GM19324 (cell line): ENCODE measurements around the gene OAS1.
A peak's percentile ranks its signal among the peaks of the same experiment; 100 is the strongest.
"Not testable (repeated sequence)": the region's sequence is repeated elsewhere in the genome, so short reads cannot be mapped to it uniquely, and the experiment has no call there.

ENCODE experiments used
- ATAC-seq: cut with Tn5 transposase; IDR thresholded peaks from one replicate; pipeline ENCODE4 v1.9.1; 2021; ENCODE audit warnings: mild to moderate bottlenecking, moderate library complexity; ENCODE audit not compliant: unreplicated experiment, low FRiP score

OAS1 gene

DNA sequence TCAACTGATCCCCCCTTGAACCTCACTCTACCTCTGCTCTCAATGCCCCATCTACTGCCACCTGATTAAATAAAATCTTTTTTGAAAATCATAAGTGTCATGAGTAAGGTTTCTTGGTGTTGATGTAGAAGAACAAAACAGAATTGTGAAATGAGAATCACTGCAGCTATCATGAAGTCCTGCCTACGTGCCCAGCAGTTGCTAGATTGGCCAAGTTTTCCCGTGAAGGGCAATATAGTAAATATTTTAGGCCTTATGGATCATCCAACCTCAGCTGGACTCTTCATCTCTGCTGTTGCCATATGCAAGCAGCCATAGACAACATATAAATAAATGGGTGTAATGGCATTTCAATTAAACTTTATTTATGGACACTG is 26.4 kb downstream of the OAS1 start:
- ATAC-seq, result no peak

DNA sequence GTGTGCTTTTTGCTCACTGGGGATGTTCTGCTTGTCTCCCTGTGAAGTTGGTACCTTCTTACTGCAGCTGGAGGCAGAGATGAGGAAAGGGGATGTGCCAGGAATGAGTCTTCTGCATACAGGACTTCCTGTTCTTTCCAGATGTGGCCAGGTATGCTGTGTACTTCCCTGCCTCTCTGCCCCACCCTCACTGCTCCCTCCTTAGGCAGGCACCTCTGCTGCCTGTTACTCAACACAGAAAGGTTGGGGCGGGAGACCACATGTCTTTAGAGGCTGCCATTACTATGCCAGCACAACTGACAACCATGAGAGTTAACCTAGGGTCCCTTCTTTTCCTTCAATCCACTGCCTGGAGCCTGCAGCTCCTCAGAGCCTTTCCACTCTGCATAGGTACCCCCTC is 29.5 kb downstream of the OAS1 start:
- no peak for ATAC-seq

GRCh38 chr12:112936927-112937326 is 30.2 kb downstream of the OAS1 start:
- ATAC-seq, result no peak

DNA sequence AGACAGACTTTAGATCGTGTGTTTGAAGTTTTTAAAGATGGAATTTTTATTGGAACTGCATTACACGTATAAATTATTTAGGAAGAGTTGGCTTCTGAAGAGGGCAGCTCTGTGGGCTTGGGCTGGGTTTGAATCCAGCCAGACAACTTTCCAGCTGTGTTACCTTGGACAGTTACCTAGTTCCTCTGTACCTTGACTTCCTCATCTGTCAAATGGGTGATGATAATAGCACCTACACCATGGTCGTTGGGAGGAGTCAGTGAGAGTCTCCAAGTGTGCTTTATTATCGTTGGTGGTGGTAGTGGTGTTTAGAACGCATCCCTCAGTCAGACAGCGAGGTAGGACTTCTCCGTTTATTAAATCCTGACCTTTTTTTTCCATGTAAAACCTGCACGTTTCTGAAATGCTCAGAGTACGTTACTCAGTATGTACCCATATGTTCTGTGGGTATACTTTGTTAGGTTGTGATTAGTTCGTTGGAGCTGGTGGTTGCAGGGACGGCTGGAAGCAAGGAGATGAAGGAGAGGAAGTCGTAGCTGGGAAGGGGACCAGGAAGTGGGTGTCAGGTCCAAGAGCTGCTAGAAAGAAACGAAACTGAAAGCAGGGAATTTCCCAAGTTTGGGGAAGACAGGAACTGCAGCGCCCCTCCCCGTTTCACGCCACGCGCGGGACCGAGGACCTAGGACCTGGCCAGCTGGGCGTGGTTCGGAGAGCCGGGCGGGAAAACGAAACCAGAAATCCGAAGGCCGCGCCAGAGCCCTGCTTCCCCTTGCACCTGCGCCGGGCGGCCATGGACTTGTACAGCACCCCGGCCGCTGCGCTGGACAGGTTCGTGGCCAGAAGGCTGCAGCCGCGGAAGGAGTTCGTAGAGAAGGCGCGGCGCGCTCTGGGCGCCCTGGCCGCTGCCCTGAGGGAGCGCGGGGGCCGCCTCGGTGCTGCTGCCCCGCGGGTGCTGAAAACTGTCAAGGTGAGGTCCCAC is 31.3 kb downstream of the OAS1 start, which contains the start of gene OAS3:
TSS of gene OAS3 (plus strand) at position 734 of the 979 bp plus-strand sequence. CDS start at position 791, 57 bp downstream.
- ATAC-seq, result peak; percentile 43

DNA sequence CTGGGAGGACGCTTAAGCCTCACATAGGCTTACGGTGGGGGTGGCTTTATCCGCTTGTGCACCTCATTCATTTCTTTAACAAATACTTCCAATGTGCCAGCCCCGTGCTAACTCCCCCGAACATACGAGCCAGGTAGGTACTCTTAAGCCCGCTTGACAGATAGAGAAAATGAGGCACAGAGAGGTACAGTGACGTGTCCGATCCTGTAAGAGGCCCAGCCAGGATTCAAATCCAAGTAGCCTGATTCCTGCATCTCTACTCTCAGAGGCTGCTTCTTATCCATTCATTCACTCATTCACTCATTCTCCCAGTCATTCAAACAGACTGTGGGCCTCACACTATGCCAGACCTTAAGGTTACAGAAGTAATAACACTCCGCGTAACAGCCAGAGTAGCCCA is 32.0 kb downstream of the OAS1 start:
- ATAC-seq, result no peak

GRCh38 chr12:112939761-112940381 is 33.1 kb downstream of the OAS1 start:
- ATAC-seq, result peak; percentile 42

- no peak for ATAC-seq
These were observed 35.0 kb downstream of the OAS1 start for GRCh38 chr12:112941528-112942335.

- no peak for ATAC-seq
These were observed 35.8 kb downstream of the OAS1 start for GRCh38 chr12:112942572-112942971.

DNA sequence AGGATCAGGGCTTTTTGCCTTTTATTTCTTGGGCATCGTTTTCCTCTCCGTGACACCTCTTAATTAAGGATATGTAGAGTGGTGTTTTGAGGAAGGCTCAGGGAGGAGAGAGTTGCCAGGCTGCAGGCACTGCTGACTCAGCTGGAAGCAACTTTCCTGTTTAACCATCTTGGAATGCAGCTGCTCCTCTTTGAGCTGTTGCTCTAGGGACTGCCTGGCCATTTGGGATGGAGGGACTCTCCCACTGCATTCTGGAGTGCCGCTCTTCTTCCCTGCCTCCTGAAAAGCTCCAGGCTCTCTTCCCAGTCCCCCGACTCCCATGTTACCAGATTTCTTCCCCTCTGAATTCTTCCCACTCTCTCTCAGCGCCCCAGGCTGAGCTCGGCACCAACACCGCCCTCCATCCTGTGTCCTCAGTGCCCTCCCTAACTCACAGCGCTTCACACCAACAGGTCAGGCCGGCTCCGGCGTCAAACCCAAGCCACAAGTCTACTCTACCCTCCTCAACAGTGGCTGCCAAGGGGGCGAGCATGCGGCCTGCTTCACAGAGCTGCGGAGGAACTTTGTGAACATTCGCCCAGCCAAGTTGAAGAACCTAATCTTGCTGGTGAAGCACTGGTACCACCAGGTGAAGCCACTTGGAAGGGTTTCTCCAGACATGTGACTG is 37.4 kb downstream of the OAS1 start:
- no peak for ATAC-seq

GRCh38 chr12:112945515-112945914 is 38.8 kb downstream of the OAS1 start:
- ATAC-seq, result no peak

GRCh38 chr12:112946236-112947000 is 39.7 kb downstream of the OAS1 start:
- ATAC-seq, result no peak

GRCh38 chr12:112947314-112947713 is 40.6 kb downstream of the OAS1 start:
- ATAC-seq, result no peak

- ATAC-seq, result no peak
These were observed 41.0 kb downstream of the OAS1 start for GRCh38 chr12:112947761-112948160.

DNA sequence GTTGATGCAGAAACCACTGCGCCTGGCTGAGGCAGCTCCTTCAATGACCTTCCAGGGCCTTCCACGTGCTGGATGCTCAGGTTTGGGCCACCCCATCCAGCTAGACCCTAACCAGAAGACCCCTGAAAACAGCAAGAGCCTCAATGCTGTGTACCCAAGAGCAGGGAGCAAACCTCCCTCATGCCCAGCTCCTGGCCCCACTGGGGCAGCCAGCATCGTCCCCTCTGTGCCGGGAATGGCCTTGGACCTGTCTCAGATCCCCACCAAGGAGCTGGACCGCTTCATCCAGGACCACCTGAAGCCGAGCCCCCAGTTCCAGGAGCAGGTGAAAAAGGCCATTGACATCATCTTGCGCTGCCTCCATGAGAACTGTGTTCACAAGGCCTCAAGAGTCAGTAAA is 42.0 kb downstream of the OAS1 start:
- no peak for ATAC-seq

DNA sequence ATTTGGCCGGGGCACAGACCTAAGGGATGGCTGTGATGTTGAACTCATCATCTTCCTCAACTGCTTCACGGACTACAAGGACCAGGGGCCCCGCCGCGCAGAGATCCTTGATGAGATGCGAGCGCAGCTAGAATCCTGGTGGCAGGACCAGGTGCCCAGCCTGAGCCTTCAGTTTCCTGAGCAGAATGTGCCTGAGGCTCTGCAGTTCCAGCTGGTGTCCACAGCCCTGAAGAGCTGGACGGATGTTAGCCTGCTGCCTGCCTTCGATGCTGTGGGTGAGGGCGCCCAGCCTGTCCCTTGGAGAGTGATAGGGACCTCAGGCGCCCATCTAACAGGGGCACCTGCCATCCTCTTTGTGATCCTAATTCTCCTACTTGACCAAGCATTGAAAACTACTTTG is 43.9 kb downstream of the OAS1 start:
- ATAC-seq, result no peak

GRCh38 chr12:112957125-112957524 is 50.4 kb downstream of the OAS1 start:
- not testable (repeated sequence) for ATAC-seq

GRCh38 chr12:112961074-112961473 is 54.3 kb downstream of the OAS1 start:
- no peak for ATAC-seq

DNA sequence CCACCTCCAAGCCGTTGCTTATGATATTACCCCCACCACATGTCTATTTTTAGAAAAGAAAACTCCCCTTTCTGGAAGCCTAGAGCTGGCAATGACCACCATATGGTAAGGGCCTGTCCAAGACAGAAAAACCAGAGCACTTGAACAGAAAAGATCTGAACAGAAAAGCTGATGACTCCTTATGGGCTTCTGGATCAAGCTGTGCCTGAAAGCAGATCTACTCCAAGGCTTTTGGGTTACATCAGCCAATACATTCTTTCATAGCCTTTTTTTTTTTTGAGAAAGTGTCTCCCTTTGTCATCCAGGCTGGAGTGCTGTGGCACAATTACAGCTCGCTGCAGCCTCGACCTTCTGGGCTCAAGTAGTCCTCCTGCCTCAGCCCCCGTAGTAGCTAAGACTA is 54.8 kb downstream of the OAS1 start:
- no peak for ATAC-seq

GRCh38 chr12:112962561-112962960 is 55.8 kb downstream of the OAS1 start:
- no peak for ATAC-seq
